ENCODE results near the gene TMEM212. TPM values are rescaled to one million over a fixed set of nuclear protein-coding genes. Genes with fewer than 3 reads are reported as not detected.

Gene TMEM212
- total and polyA plus RNA-seq, 2 donors (not counting 3 experiments of a cell fraction or from before 2014, with no cell fraction given), result not detected

GRCh38 chr3:171839270-171839669 lies 3.9 kb upstream of the TMEM212 start:
- Histone ChIP-seq H3K27me3 (ENCODE audit: control insufficient read depth in 2 of 2, insufficient read depth in 2 of 2, low read length in 2 of 2) (no peaks in the 10 kb centered on the region), H3K79me2 (ENCODE audit: control insufficient read depth, insufficient read depth, low read length) (no peaks in the 10 kb centered on the region), H3K36me3 (ENCODE audit: control insufficient read depth in 2 of 2, extremely low read depth in 1 of 2, insufficient read depth in 2 of 2, low read length in 2 of 2) (no peaks in the 10 kb centered on the region), H4K20me1 (replicated peaks; ENCODE audit: control insufficient read depth, extremely low read depth, insufficient read depth, low read length) (no peaks in the 10 kb centered on the region), H3K9ac (replicated peaks; ENCODE audit: extremely low read depth, insufficient read depth, low read length) (no peak overlapping the region), H3K9me1 (replicated peaks; ENCODE audit: control insufficient read depth, extremely low read depth, insufficient read depth, low read length) (no peaks in the 10 kb centered on the region), H2AFZ (ENCODE audit: low read depth, low read length) (no peak overlapping the region), H3K4me3 (replicated peaks in 1 of 3; ENCODE audit: insufficient read depth in 1 of 3, low read depth in 1 of 3, low read length in 3 of 3) (no peak overlapping the region), H3K9me3 (replicated peaks; ENCODE audit: control insufficient read depth, insufficient read depth, low read length) (no peaks in the 10 kb centered on the region), H3K4me2 (ENCODE audit: insufficient read depth, low read length) (no peak overlapping the region), H3K27ac (ENCODE audit: insufficient read depth, low read depth, low read length) (no peak overlapping the region), H3K4me1 (ENCODE audit: control insufficient read depth, extremely low read depth, insufficient read depth, low read length) (peaks cover 55% of the 10 kb centered on the region)
- dilution Hi-C loops (cut with MboI; ENCODE audit: extremely low pct_ligation_motif_present, low sequenced_read_pairs) (no loop called here), intact Hi-C loops (cut with micrococcal nuclease) (no loop called here)
- CTCF ChIA-PET, result interaction anchor here (1.1 to 3.4 kb wide), 5 partner anchors 10 to 35 kb away, joined by 3 to 12 read pairs (median 4); no protein-coding TSS in a partner anchor
- FAIRE-seq (no peak), DNase-seq (ENCODE audit: low read depth, low spot score) (no peak)
- POLR2A ChIA-PET, result no interaction called here
- no TSS peak for BruUV-seq (replicated peaks)
- no peak for TF ChIP-seq MYC (IDR thresholded peaks at IDR 0.05; ENCODE audit: low read depth, low read length)
- no peak for TF ChIP-seq FOS (IDR thresholded peaks at IDR 0.05; ENCODE audit: borderline replicate concordance, insufficient read depth, low read length)
- TF ChIP-seq CTCF (IDR thresholded peaks at IDR 0.05; ENCODE audit: extremely low read depth in 1 of 2, insufficient read depth in 1 of 2, low read depth in 1 of 2, low read length in 2 of 2), result no peak
- no peak for TF ChIP-seq POLR2AphosphoS5 (IDR thresholded peaks at IDR 0.05; ENCODE audit: insufficient read depth, low read depth, low read length)
- no peak for TF ChIP-seq JUN (IDR thresholded peaks at IDR 0.05; ENCODE audit: borderline replicate concordance, insufficient read depth, insufficient read length, low read depth)
- no peak for TF ChIP-seq EZH2 (IDR thresholded peaks at IDR 0.05; ENCODE audit: borderline replicate concordance, low read depth, low read length, severe bottlenecking)
- no peak for TF ChIP-seq POLR2A (IDR thresholded peaks at IDR 0.05; ENCODE audit: low read depth, low read length)
- no peak for TF ChIP-seq GATA2 (IDR thresholded peaks at IDR 0.05; ENCODE audit: insufficient read depth, insufficient read length, low read depth, low read length)
- no peak for TF ChIP-seq MAX (IDR thresholded peaks at IDR 0.05; ENCODE audit: insufficient read depth, insufficient read length)

Measured in endothelial cell of umbilical vein (primary cell).